GM12892 (cell line): Measurements from ENCODE around the gene MEI1.

ENCODE experiments used
- POLR2A ChIP-seq: IDR thresholded peaks from 2 replicates; pipeline ENCODE4 v1.6.1; 2011; ENCODE audit warnings: low read depth, low read length, control low read depth
- POLR2AphosphoS5 ChIP-seq: IDR thresholded peaks from 2 replicates; pipeline ENCODE4 v1.6.1; 2011; ENCODE audit warnings: low read depth, low read length, control low read depth
- TAF1 ChIP-seq: IDR thresholded peaks from 2 replicates; pipeline ENCODE4 v1.6.1; 2011; ENCODE audit warnings: low read depth, mild to moderate bottlenecking, control low read depth, low read length, borderline replicate concordance

GRCh38 chr22:41766476-41766875 is 67.2 kb downstream of the MEI1 start:
- TF ChIP-seq POLR2A (no peak), POLR2AphosphoS5 (no peak), TAF1 (no peak)
